Right renal cortex interstitium (tissue), 3 donors: ENCODE results near the gene SLC12A9. TPM values are rescaled to one million over a fixed set of nuclear protein-coding genes. Genes with fewer than 3 reads are reported as not detected.
A peak's percentile ranks its signal among the peaks of the same experiment; 100 is the strongest.
"Not testable (repeated sequence)": the region's sequence is repeated elsewhere in the genome, so short reads cannot be mapped to it uniquely, and the experiment has no call there.

Experiments
- DNase-seq, 3 donors: peaks; one replicate each; pipeline ENCODE4 v3.0.0-alpha.2; 2013; ENCODE audit warnings: low read depth in 3 of 3, low spot score in 2 of 3
- polyA plus RNA-seq, 3 donors: library from polyadenylated mRNA; unstranded; fragments of 120-200 nt; gene quantifications; one replicate each; pipeline ENCODE4 v1.2.1, GENCODE V29; 2013; ENCODE audit not compliant: insufficient read length in 3 of 3

SLC12A9 gene
- polyA plus RNA-seq, 3 donors, result 17.2 to 19.8 (median 17.6) TPM

- DNase-seq, result no peak
Observed at GRCh38 chr7:100824499-100825214, 27.9 kb upstream of the SLC12A9 start.

GRCh38 chr7:100825215-100825671 lies 27.3 kb upstream of the SLC12A9 start:
- DNase-seq, result no peak

GRCh38 chr7:100825751-100826513 lies 26.6 kb upstream of the SLC12A9 start:
- no peak for DNase-seq

- DNase-seq, result no peak
Observed at GRCh38 chr7:100826514-100827329, 25.8 kb upstream of the SLC12A9 start.

- DNase-seq, result peak in 1 of 3 donors; percentile 83
Observed at GRCh38 chr7:100827330-100828226, 24.9 kb upstream of the SLC12A9 start, which contains the start of gene EPHB4. TSS of gene EPHB4 (minus strand) at chr7:100827523. CDS start at chr7:100827030, 493 bp downstream.

GRCh38 chr7:100829150-100829716 lies 23.3 kb upstream of the SLC12A9 start:
- no peak for DNase-seq

GRCh38 chr7:100830396-100830795 lies 22.1 kb upstream of the SLC12A9 start:
- DNase-seq, result no peak

- DNase-seq, result no peak
Observed at GRCh38 chr7:100832281-100832633, 20.3 kb upstream of the SLC12A9 start.

GRCh38 chr7:100835903-100836811 lies 16.4 kb upstream of the SLC12A9 start:
- no peak for DNase-seq

GRCh38 chr7:100836812-100837098 lies 15.8 kb upstream of the SLC12A9 start:
- no peak for DNase-seq

GRCh38 chr7:100837099-100837836 lies 15.2 kb upstream of the SLC12A9 start:
- DNase-seq, result peak in 1 of 3 donors; percentile 86

GRCh38 chr7:100839361-100839760 lies 13.2 kb upstream of the SLC12A9 start:
- DNase-seq, result no peak

GRCh38 chr7:100840470-100841100 lies 11.9 kb upstream of the SLC12A9 start:
- no peak for DNase-seq

GRCh38 chr7:100847360-100847759 lies 5.2 kb upstream of the SLC12A9 start:
- DNase-seq, result no peak

- DNase-seq, result no peak
Observed at GRCh38 chr7:100854146-100854895, 1.8 kb downstream of the SLC12A9 start.

- not testable (repeated sequence) for DNase-seq
Observed at GRCh38 chr7:100854899-100855298, 2.4 kb downstream of the SLC12A9 start.

- DNase-seq, result no peak
Observed at GRCh38 chr7:100855515-100855914, 3.0 kb downstream of the SLC12A9 start.
